DOHH2 (cell line): Measurements from ENCODE around the gene OR56A4.

Experiments
- H3F3A ChIP-seq: fragments of 200-600 bp; sonication (generic), shearing (Covaris generic); 2 replicates; pipeline ENCODE4 v1.6.0; 2016; ENCODE audit warnings: antibody characterized with exemption, mild to moderate bottlenecking; ENCODE audit not compliant: control insufficient read depth, insufficient read depth
- H3K27ac ChIP-seq: fragments of 200-600 bp; sonication (generic); 2 replicates; pipeline ENCODE4 v1.5.1; 2014; ENCODE audit warnings: low read depth, mild to moderate bottlenecking, low read length, moderate library complexity
- H3K27me3 ChIP-seq: fragments of 200-600 bp; sonication (generic); 2 replicates; pipeline ENCODE4 v1.6.1; 2014; ENCODE audit warnings: mild to moderate bottlenecking, low read length, mixed read lengths; ENCODE audit not compliant: control insufficient read depth
- H3K36me3 ChIP-seq: fragments of 200-600 bp; sonication (generic); 2 replicates; pipeline ENCODE4 v1.6.1; 2014; ENCODE audit warnings: mild to moderate bottlenecking, low read length, moderate library complexity, mixed read lengths; ENCODE audit not compliant: control insufficient read depth
- H3K4me1 ChIP-seq: fragments of 200-600 bp; sonication (generic); 2 replicates; pipeline ENCODE4 v1.6.1; 2014; ENCODE audit warnings: mild to moderate bottlenecking, low read length, mixed read lengths; ENCODE audit not compliant: control insufficient read depth
- H3K4me2 ChIP-seq: fragments of 200-600 bp; sonication (generic); 2 replicates; pipeline ENCODE4 v1.6.0; 2014; ENCODE audit warnings: mild to moderate bottlenecking, low read length, moderate library complexity
- H3K4me3 ChIP-seq: fragments of 200-600 bp; sonication (generic); 2 replicates; pipeline ENCODE4 v1.5.1; 2014; ENCODE audit warnings: mild to moderate bottlenecking, low read length, mixed read lengths
- H3K79me2 ChIP-seq: fragments of 200-600 bp; sonication (generic); 2 replicates; pipeline ENCODE4 v1.6.1; 2014; ENCODE audit warnings: mild to moderate bottlenecking, low read length, mixed read lengths; ENCODE audit not compliant: control insufficient read depth
- H3K9me2 ChIP-seq: fragments of 200-600 bp; sonication (generic); replicated peaks from 2 replicates; pipeline ENCODE4 v1.6.1; 2014; ENCODE audit warnings: mild to moderate bottlenecking, low read length, mixed read lengths; ENCODE audit not compliant: control insufficient read depth
- H3K9me3 ChIP-seq: fragments of 200-600 bp; sonication (generic); 2 replicates; pipeline ENCODE4 v1.6.1; 2014; ENCODE audit warnings: antibody characterized with exemption, low read length, mixed read lengths; ENCODE audit not compliant: control insufficient read depth, insufficient read depth
- H4K20me1 ChIP-seq: fragments of 200-600 bp; sonication (generic); 2 replicates; pipeline ENCODE4 v1.6.0; 2014; ENCODE audit warnings: low read depth, mild to moderate bottlenecking, antibody characterized with exemption, low read length, moderate library complexity; ENCODE audit not compliant: control insufficient read depth, insufficient read depth
- CTCF ChIP-seq: fragments of 200-600 bp; sonication (generic); IDR thresholded peaks from one replicate; pipeline ENCODE4 v1.5.1; 2014; ENCODE audit warnings: antibody characterized with exemption, mild to moderate bottlenecking, low read depth, low read length; ENCODE audit not compliant: poor library complexity, severe bottlenecking
- EZH2phosphoT487 ChIP-seq: fragments of 200-600 bp; sonication (generic); IDR thresholded peaks from 2 replicates; pipeline ENCODE4 v1.6.1; 2017; ENCODE audit warnings: borderline replicate concordance, mild to moderate bottlenecking, antibody characterized with exemption, low read length, moderate library complexity, mixed read lengths

OR56A4 gene

GRCh38 chr11:6006846-6007245 is at the start of gene OR56A4:
OR56A4 (minus strand) TSS chr11:6006946; CDS start chr11:6002992, 3,954 bp downstream.
- Histone ChIP-seq H3K27me3 (no peaks in the 10 kb centered on the region; the same call in 1 of the 2 replicates), H4K20me1 (no peaks in the 10 kb centered on the region), H3K4me1 (no peaks in the 10 kb centered on the region), H3K79me2 (no peaks in the 10 kb centered on the region), H3K4me3 (no peak within 1 kb of the TSS), H3K27ac (no peak within 1 kb of the TSS), H3K4me2 (no peak within 1 kb of the TSS), H3K9me2 (no peaks in the 10 kb centered on the region), H3F3A (no peaks in the 10 kb centered on the region), H3K9me3 (no peaks in the 10 kb centered on the region), H3K36me3 (no peaks in the 10 kb centered on the region)
- TF ChIP-seq EZH2phosphoT487, result no peak
- no peak for TF ChIP-seq CTCF

GRCh38 chr11:6055569-6055968 is 48.8 kb upstream of the OR56A4 start:
- no peak overlapping the region for H3K4me3 ChIP-seq
- no peaks in the 10 kb centered on the region for H3K9me2 ChIP-seq
- no peaks in the 10 kb centered on the region for H4K20me1 ChIP-seq
- no peak overlapping the region for H3K4me2 ChIP-seq
- H3K4me1 ChIP-seq, result no peaks in the 10 kb centered on the region
- no peaks in the 10 kb centered on the region for H3K36me3 ChIP-seq
- peaks cover 3% of the 10 kb centered on the region; the same call in 1 of the 2 replicates for H3K27me3 ChIP-seq
- no peak overlapping the region for H3K27ac ChIP-seq
- no peaks in the 10 kb centered on the region for H3F3A ChIP-seq
- TF ChIP-seq CTCF (no peak), EZH2phosphoT487 (no peak)
- H3K9me3 ChIP-seq, result no peaks in the 10 kb centered on the region
- no peaks in the 10 kb centered on the region for H3K79me2 ChIP-seq

GRCh38 chr11:6052374-6052773 is 45.6 kb upstream of the OR56A4 start:
- H3K27ac ChIP-seq, result no peak overlapping the region
- no peaks in the 10 kb centered on the region for H3K9me2 ChIP-seq
- H3K27me3 ChIP-seq, result peaks cover 5% of the 10 kb centered on the region; the same call in 1 of the 2 replicates
- H3K9me3 ChIP-seq, result no peaks in the 10 kb centered on the region
- H3K4me1 ChIP-seq, result no peaks in the 10 kb centered on the region
- H3K79me2 ChIP-seq, result no peaks in the 10 kb centered on the region
- no peaks in the 10 kb centered on the region for H3K36me3 ChIP-seq
- H3K4me3 ChIP-seq, result no peak overlapping the region
- TF ChIP-seq CTCF, result no peak
- no peak for TF ChIP-seq EZH2phosphoT487
- H4K20me1 ChIP-seq, result no peaks in the 10 kb centered on the region
- no peaks in the 10 kb centered on the region for H3F3A ChIP-seq
- H3K4me2 ChIP-seq, result no peak overlapping the region
